GM10266 (cell line): Measurements from ENCODE around the gene VAT1.
"Not testable (repeated sequence)": the region's sequence is repeated elsewhere in the genome, so short reads cannot be mapped to it uniquely, and the experiment has no call there.

Experiments used
- DNase-seq: peaks from one replicate; pipeline ENCODE4 v3.0.0; 2012; ENCODE audit errors: extremely low spot score
- CTCF ChIP-seq: IDR thresholded peaks from 2 replicates; pipeline ENCODE4 v1.5.1; 2012; ENCODE audit warnings: mild to moderate bottlenecking, low read depth; ENCODE audit not compliant: control insufficient read depth, insufficient read depth; ENCODE audit errors: missing control alignments

The VAT1 gene

GRCh38 chr17:42997984-42998938 is 23.9 kb downstream of the VAT1 start, which contains the start of gene RPL27:
TSS of gene RPL27 (plus strand) at chr17:42998419. CDS start at chr17:42998751, 332 bp downstream.
- peak; percentile 81 for TF ChIP-seq CTCF
- peak; percentile 89 for DNase-seq

DNA sequence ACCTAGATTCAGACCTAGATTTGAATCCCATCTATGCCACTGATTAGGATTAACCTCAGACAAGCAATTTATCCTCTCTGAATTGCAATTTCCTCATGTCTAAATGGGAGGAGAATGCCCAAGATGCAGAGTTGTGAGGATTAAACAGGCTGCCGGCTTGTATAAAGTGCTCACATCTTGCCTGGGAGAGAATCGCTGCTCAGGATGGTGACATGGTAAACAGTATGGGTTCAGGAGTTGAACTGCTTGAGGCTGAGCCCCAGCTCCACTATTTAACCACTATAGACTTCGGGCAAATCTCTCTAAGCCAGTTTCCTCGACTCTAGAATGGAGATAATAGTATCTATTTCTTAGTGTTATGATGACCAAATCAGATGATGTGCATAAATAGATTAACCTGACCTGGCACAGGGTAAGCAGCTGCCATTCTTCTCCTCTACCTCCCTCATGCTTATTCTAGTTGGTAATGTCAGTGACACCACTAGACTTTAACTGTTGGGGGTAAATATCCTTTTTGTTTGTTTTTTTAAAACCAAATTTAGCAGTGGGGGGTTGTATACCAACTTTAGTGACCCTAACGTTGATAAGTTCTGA is 24.7 kb downstream of the VAT1 start:
- DNase-seq: no peak
- TF ChIP-seq CTCF: no peak

DNA sequence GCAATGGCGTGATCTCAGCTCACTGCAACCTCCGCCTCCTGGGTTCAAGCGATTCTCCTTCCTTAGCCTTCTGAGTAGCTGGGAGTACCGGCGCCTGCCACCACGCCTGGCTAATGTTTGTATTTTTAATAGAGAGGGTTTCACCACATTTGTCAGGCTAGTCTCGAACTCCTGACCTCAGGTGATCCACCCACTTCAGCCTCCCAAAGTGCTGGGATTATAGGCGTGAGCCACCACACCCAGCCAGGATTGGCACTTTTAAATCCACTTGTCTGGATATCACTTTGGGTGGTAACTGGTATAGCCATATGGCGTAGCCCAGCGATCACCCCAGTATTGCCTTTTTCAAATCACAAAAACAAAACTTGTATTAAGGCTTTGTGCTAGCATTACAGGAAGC is 28.3 kb downstream of the VAT1 start:
- not testable (repeated sequence) for DNase-seq

- TF ChIP-seq CTCF: no peak
- no peak for DNase-seq
Observed at GRCh38 chr17:42992872-42993271, 29.3 kb downstream of the VAT1 start.

DNA sequence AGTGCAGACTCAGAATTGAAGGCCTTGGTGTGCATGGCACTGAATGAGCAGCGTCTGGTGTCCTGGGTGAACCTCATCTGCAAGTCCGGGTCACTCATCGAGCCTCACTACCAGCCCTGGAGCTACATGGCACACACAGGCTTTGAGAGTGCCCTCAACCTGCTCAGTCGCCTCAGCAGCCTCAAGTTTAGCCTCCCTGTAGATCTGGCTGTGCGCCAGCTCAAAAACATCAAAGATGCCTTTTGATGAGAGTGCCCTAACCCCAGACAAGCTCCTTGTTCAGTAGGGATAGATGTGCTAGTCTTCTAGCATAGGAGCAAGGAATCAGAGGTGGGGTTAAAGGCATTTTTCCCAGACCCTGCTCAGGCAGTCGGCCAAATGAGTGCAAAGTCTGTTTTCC is 30.7 kb downstream of the VAT1 start:
- TF ChIP-seq CTCF: no peak
- DNase-seq: no peak

GRCh38 chr17:42989726-42990652 is 32.2 kb downstream of the VAT1 start:
- DNase-seq: no peak
- no peak for TF ChIP-seq CTCF

GRCh38 chr17:42989141-42989540 is 33.0 kb downstream of the VAT1 start:
- DNase-seq: no peak
- TF ChIP-seq CTCF: no peak
